ENCODE results near the gene OR5A2. TPM values are rescaled to one million over a fixed set of nuclear protein-coding genes. Genes with fewer than 3 reads are reported as not detected.
A peak's percentile ranks its signal among the peaks of the same experiment; 100 is the strongest.

The OR5A2 gene
- total RNA-seq = not detected
- long read RNA-seq = 0 reads

- no peak within 1 kb of the TSS for H3K27ac ChIP-seq
- no peaks in the 10 kb centered on the region for H3K36me3 ChIP-seq
- TF ChIP-seq CTCF (IDR thresholded peaks at IDR 0.05) = no peak
- intact Hi-C loops (cut with DNase I) = no loop called here
- ATAC-seq = no peak
- no peaks in the 10 kb centered on the region for H3K4me1 ChIP-seq
- H3K9me3 ChIP-seq = no peaks in the 10 kb centered on the region
- H3K4me3 ChIP-seq = no peak within 1 kb of the TSS
- H3K27me3 ChIP-seq (ENCODE audit: low read depth) = no peaks in the 10 kb centered on the region
- DNase-seq = no peak
Measured at GRCh38 chr11:59426361-59427067, at the start of gene OR5A2. OR5A2 (minus strand) TSS chr11:59426413; CDS start chr11:59422953, 3,460 bp downstream.

- Histone ChIP-seq H3K36me3 (no peaks in the 10 kb centered on the region), H3K4me1 (no peaks in the 10 kb centered on the region), H3K9me3 (no peaks in the 10 kb centered on the region), H3K27me3 (ENCODE audit: low read depth) (no peaks in the 10 kb centered on the region), H3K4me3 (no peak overlapping the region), H3K27ac (no peak overlapping the region)
- no peak for DNase-seq
- no peak for TF ChIP-seq CTCF (IDR thresholded peaks at IDR 0.05)
- ATAC-seq = peak in 1 of 2 donors; percentile 24
- intact Hi-C loops (cut with DNase I) = no loop called here
Measured at GRCh38 chr11:59475176-59475575, 49.0 kb upstream of the OR5A2 start.

GRCh38 chr11:59473015-59473414 lies 46.8 kb upstream of the OR5A2 start, which contains the start of gene OR4D10:
OR4D10 (plus strand) TSS chr11:59473315; CDS start chr11:59477430, 4,115 bp downstream.
- ATAC-seq (no peak), DNase-seq (no peak)
- Histone ChIP-seq H3K27ac (no peak within 1 kb of the TSS), H3K4me1 (no peaks in the 10 kb centered on the region), H3K36me3 (no peaks in the 10 kb centered on the region), H3K27me3 (ENCODE audit: low read depth) (no peaks in the 10 kb centered on the region), H3K4me3 (no peak within 1 kb of the TSS), H3K9me3 (no peaks in the 10 kb centered on the region)
- no peak for TF ChIP-seq CTCF (IDR thresholded peaks at IDR 0.05)
- intact Hi-C loops (cut with DNase I) = no loop called here

GRCh38 chr11:59463190-59463641 lies 37.0 kb upstream of the OR5A2 start:
- ATAC-seq (peak in 1 of 2 donors; percentile 17), DNase-seq (no peak)
- no peaks in the 10 kb centered on the region for H3K27me3 ChIP-seq (ENCODE audit: low read depth)
- H3K36me3 ChIP-seq = no peaks in the 10 kb centered on the region
- no peak overlapping the region for H3K4me3 ChIP-seq
- no peaks in the 10 kb centered on the region for H3K4me1 ChIP-seq
- H3K27ac ChIP-seq = no peak overlapping the region
- TF ChIP-seq CTCF (IDR thresholded peaks at IDR 0.05) = no peak
- intact Hi-C loops (cut with DNase I) = no loop called here
- H3K9me3 ChIP-seq = no peaks in the 10 kb centered on the region

GRCh38 chr11:59459916-59460315 lies 33.7 kb upstream of the OR5A2 start:
- no peak overlapping the region for H3K27ac ChIP-seq
- ATAC-seq (no peak), DNase-seq (no peak)
- no peaks in the 10 kb centered on the region for H3K9me3 ChIP-seq
- intact Hi-C loops (cut with DNase I) = no loop called here
- no peaks in the 10 kb centered on the region for H3K36me3 ChIP-seq
- no peak for TF ChIP-seq CTCF (IDR thresholded peaks at IDR 0.05)
- H3K27me3 ChIP-seq (ENCODE audit: low read depth) = no peaks in the 10 kb centered on the region
- H3K4me3 ChIP-seq = no peak overlapping the region
- H3K4me1 ChIP-seq = no peaks in the 10 kb centered on the region
